GM18526 (cell line): Measurements from ENCODE around the gene CTAGE1.

Source experiments
- POLR2A ChIP-seq: IDR thresholded peaks from 3 replicates; pipeline ENCODE4 v1.6.1; 2011; ENCODE audit not compliant: insufficient read length; ENCODE audit errors: extremely low read depth

The CTAGE1 gene

GRCh38 chr18:22417496-22418188 lies at the start of gene CTAGE1:
Gene CTAGE1 (minus strand): TSS chr18:22417915. CDS start chr18:22417811, 104 bp downstream.
- no peak for TF ChIP-seq POLR2A

- TF ChIP-seq POLR2A, result no peak
These were observed 49.1 kb upstream of the CTAGE1 start for GRCh38 chr18:22466608-22467395.

- no peak for TF ChIP-seq POLR2A
These were observed 48.2 kb upstream of the CTAGE1 start for GRCh38 chr18:22465859-22466457.

DNA sequence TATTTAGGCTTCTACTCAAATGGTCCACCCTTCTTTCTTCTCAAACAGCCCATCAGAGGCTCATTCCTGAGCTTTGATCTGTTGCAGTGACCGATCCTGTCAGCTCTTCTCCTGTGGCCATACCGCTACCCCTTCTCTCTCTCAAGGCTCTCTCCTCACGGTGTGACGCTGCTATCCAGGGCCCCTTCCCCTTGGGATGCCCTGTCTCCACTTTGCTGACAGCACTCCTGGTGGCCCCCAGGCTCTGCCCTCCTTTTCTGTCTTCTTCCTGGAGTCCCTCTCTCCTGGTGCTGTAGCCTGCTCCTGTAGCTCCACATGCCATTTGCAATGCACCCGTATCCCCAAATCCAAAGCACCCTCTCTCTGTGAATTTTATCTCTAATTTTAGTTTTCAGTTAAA lies 45.4 kb upstream of the CTAGE1 start:
- no peak for TF ChIP-seq POLR2A

GRCh38 chr18:22459491-22459890 lies 41.8 kb upstream of the CTAGE1 start:
- TF ChIP-seq POLR2A, result no peak

DNA sequence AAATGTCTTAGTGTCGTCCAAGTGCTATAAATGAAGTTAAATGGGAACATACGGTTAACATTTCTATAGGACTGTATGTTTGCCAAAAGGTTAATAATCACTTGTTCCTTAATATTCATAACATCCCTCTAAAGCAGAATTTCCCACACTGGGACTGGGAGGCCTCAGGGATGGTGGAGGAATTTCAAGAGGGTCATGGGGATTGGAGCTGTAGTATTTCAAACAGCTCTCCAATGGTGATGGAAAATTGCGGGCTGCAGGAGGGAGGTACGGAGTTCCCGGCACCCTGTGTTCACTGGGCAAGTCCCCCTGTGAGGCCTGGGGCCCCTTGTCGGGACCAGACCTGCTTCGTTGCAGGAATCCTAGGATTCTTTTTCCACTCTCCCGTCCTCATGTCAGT lies 39.8 kb upstream of the CTAGE1 start:
- TF ChIP-seq POLR2A, result no peak

- TF ChIP-seq POLR2A, result no peak
These were observed 38.8 kb upstream of the CTAGE1 start for GRCh38 chr18:22456547-22456946.

GRCh38 chr18:22456116-22456480 lies 38.4 kb upstream of the CTAGE1 start:
- no peak for TF ChIP-seq POLR2A

DNA sequence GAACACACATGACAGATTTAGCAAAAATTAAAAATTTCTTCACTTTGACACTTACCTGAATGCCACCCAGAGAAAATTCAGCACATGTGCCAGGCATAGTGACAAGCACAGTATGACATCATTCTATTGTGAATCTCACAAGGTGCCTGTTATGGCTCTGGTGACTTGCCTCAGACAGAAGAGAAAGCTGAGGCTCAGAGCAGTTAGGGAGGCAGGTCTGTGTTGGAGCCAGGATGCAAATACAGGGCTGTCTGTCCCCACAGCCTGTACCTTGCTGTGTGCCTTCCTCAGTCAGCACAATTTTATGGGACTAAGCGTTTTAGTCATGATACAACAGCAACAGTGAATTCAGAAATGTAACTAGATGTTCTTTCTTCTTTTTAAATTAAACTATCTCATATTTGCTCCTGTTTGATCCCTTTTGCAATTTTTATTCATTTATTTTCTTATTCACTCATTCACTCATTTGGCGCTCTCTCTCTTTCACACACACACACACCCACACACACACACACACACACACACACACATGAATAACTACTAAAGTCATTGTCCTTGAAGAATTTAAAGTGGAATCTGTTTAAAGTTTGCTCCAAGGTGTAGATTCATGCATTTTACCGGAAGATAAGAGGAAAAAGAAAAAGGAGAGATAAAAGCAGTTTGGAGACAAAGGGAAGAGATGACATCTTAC lies 37.9 kb upstream of the CTAGE1 start:
- TF ChIP-seq POLR2A, result no peak

GRCh38 chr18:22453315-22453714 lies 35.6 kb upstream of the CTAGE1 start:
- TF ChIP-seq POLR2A, result no peak

DNA sequence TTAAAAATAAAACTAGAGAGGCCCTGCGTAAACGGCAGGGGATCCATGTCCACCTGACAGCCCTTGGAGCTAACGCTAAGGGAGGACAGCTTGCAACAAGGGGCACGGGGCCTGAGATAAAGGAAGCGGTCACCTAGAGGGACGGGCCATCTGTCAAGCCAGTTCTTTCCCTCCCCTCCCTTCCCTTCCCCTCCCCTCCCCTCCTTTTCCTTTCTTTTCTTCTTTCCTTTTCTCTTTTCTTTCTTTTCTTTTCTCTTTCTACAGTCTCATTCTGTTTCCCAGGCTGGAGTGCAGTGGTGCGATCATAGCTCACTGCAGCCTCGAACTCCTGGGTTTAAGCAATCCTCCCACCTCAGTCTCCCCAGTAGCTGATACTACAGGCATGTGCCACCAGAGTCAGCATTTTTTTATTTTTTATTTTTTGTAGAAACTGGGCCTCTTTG lies 34.5 kb upstream of the CTAGE1 start:
- no peak for TF ChIP-seq POLR2A

- TF ChIP-seq POLR2A, result no peak
These were observed 34.1 kb upstream of the CTAGE1 start for GRCh38 chr18:22451796-22452195.

DNA sequence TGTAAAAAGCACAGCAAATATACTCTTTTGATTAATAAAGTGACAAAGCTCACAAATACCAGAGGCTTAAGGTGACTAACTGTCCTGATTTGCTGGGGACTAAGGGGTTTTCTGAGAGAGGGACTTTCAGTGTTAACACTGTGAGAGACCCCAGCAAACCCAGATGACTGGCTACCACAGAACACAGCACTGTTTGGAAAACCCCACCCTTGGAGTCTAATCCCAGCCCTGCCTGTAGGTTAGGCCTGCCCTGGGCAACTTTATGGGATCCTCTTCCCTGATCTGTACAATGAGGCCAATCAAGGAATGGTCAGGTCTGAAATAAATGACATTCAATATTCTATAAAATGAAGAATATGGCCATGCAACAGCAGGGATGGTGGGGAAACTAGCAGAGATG lies 30.5 kb upstream of the CTAGE1 start:
- TF ChIP-seq POLR2A, result no peak

DNA sequence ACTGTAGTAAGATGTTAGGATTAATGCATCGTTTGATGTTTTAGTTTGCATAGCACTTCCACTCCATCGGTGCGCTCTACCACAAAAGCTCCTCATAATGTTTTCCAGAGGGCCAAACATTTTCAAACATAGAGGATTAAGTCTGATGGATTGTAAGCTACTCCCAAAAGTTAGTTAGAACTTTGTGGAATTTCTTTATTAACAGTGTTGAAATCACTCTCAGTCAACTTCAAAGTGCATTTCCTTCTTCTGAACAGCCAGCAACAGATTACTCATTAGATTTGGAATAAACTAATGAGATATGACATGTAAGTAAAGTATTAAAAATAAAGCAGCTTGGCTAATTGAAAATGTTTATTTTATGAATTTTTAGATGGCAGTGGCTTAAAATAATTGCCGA lies 30.1 kb upstream of the CTAGE1 start:
- no peak for TF ChIP-seq POLR2A

GRCh38 chr18:22446911-22447310 lies 29.2 kb upstream of the CTAGE1 start:
- no peak for TF ChIP-seq POLR2A

DNA sequence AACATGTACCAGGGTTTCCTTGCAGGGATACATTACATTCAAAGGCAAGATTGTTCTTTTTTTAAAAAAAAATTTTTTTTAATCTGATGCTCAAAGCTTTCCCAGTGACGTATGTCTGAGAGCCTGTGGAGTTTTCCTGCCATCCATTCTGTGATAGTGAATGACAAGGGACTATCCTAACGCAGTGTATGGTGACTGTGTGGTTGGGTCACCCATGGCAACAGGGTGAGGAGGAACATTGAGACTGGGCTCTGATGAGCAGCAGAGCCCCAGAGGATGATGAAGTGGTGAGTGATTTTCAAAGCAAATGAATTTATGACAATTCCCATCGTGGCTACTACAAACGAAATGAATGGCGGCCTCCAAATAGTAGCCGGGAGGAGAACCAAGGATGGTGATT lies 28.6 kb upstream of the CTAGE1 start:
- TF ChIP-seq POLR2A, result no peak
